SK-N-SH (cell line): ENCODE measurements around the gene IL37. TPM values are rescaled to one million over a fixed set of nuclear protein-coding genes. Genes with fewer than 3 reads are reported as not detected.

Experiments
- CTCF ChIA-PET: fragments of 300-600, 350-600 bp; formaldehyde crosslinking; extraction: SDS; loops from one replicate; lab custom pipeline; 2021; lab: Yijun Ruan, JAX
- POLR2A ChIA-PET: fragments of 350-600 bp; sonication (Branson Sonifier 250); formaldehyde crosslinking; extraction: SDS; loops from one replicate; lab custom pipeline; 2020; ENCODE audit warnings: antibody characterized with exemption, inconsistent platforms; lab: Yijun Ruan, JAX
- DNase-seq: peaks from one replicate; pipeline ENCODE4 v3.0.0; 2012
- H2AFZ ChIP-seq: fragments of 200-600 bp; sonication (generic); 2 replicates; pipeline ENCODE4 v1.8.1; 2016; ENCODE audit warnings: antibody characterized with exemption, mild to moderate bottlenecking, low read depth
- H3F3A ChIP-seq: fragments of 200-600 bp; sonication (generic); replicated peaks from 2 replicates; pipeline ENCODE3; 2016; ENCODE audit warnings: antibody characterized with exemption, mild to moderate bottlenecking; ENCODE audit not compliant: insufficient read depth
- H3K27ac ChIP-seq, 2 experiments: fragments of 200-500 bp in 1 of 2; fragments of 200-600 bp in 1 of 2; sonication (Bioruptor generic) in 1 of 2; sonication (generic), shearing (Covaris generic) in 1 of 2; 2 replicates each; pipeline versions ENCODE4 v1.5.1 to v1.6.1; 2014 to 2016; ENCODE audit warnings: low read depth in 2 of 2, inconsistent platforms in 1 of 2, low read length in 1 of 2, mild to moderate bottlenecking in 1 of 2, mixed read lengths in 1 of 2
- H3K27me3 ChIP-seq: fragments of 200-600 bp; sonication (generic), shearing (Covaris generic); 2 replicates; pipeline ENCODE4 v1.6.1; 2016; ENCODE audit warnings: mixed run types; ENCODE audit not compliant: insufficient read depth
- H3K36me3 ChIP-seq, 2 experiments: fragments of 200-500 bp in 1 of 2; fragments of 200-600 bp in 1 of 2; sonication (Bioruptor generic) in 1 of 2; sonication (generic) in 1 of 2; replicated peaks in 1 of 2; 2 replicates each; pipeline versions ENCODE3 to v1.5.1; 2014 to 2016; ENCODE audit warnings: low read length in 1 of 2, mild to moderate bottlenecking in 1 of 2; ENCODE audit not compliant: insufficient read depth in 2 of 2, control insufficient read depth in 1 of 2
- H3K4me1 ChIP-seq, 2 experiments: fragments of 200-500 bp in 1 of 2; fragments of 200-600 bp in 1 of 2; sonication (Bioruptor generic) in 1 of 2; sonication (generic), shearing (Covaris generic) in 1 of 2; 2 replicates each; pipeline versions ENCODE4 v1.5.1 to v1.6.1; 2014 to 2016; ENCODE audit warnings: low read depth in 1 of 2, low read length in 1 of 2, mixed run types in 1 of 2; ENCODE audit not compliant: insufficient read depth in 2 of 2, control insufficient read depth in 1 of 2
- H3K4me2 ChIP-seq: fragments of 200-600 bp; sonication (generic), shearing (Covaris generic); 2 replicates; pipeline ENCODE4 v1.6.1; 2017; ENCODE audit warnings: mixed run types
- H3K4me3 ChIP-seq, 2 experiments: fragments of 200-500 bp in 1 of 2; fragments of 200-600 bp in 1 of 2; sonication (Bioruptor generic) in 1 of 2; sonication (generic), shearing (Covaris generic) in 1 of 2; 2 replicates each; pipeline versions ENCODE4 v1.5.1 to v1.8.1; 2014 to 2016; ENCODE audit warnings: low read depth in 2 of 2, inconsistent platforms in 1 of 2, low read length in 1 of 2, mild to moderate bottlenecking in 1 of 2, mixed read lengths in 1 of 2, moderate library complexity in 1 of 2
- H3K79me2 ChIP-seq: fragments of 200-600 bp; sonication (generic); 2 replicates; pipeline ENCODE4 v1.8.1; 2017; ENCODE audit warnings: mild to moderate bottlenecking; ENCODE audit not compliant: insufficient read depth
- H3K9ac ChIP-seq: fragments of 200-600 bp; sonication (generic); 2 replicates; pipeline ENCODE4 v1.6.1; 2017; ENCODE audit warnings: mixed run types
- H3K9me2 ChIP-seq: fragments of 200-600 bp; sonication (generic); 2 replicates; pipeline ENCODE4 v1.6.1; 2017; ENCODE audit warnings: mixed run types
- H3K9me3 ChIP-seq: fragments of 200-600 bp; sonication (generic); 2 replicates; pipeline ENCODE4 v1.6.1; 2017; ENCODE audit warnings: mixed run types, mild to moderate bottlenecking, moderate library complexity
- H4K20me1 ChIP-seq: fragments of 200-600 bp; sonication (generic); 2 replicates; pipeline ENCODE4 v1.6.1; 2017; ENCODE audit warnings: mild to moderate bottlenecking, mixed run types; ENCODE audit not compliant: insufficient read depth
- ELF1 ChIP-seq: IDR thresholded peaks from 2 replicates; pipeline ENCODE4 v1.4.0; 2012
- FOSL2 ChIP-seq: IDR thresholded peaks from 2 replicates; pipeline ENCODE4 v1.4.0; 2012; ENCODE audit warnings: low read depth, mild to moderate bottlenecking, moderate library complexity, borderline replicate concordance
- FOXM1 ChIP-seq: IDR thresholded peaks from 2 replicates; pipeline ENCODE4 v1.4.0; 2012; ENCODE audit warnings: low read depth, mild to moderate bottlenecking
- MEF2A ChIP-seq: IDR thresholded peaks from 2 replicates; pipeline ENCODE4 v1.4.0; 2012; ENCODE audit warnings: low read depth, borderline replicate concordance
- NFIC ChIP-seq: IDR thresholded peaks from 2 replicates; pipeline ENCODE4 v1.4.0; 2012; ENCODE audit warnings: borderline replicate concordance
- POLR2AphosphoS5 ChIP-seq: IDR thresholded peaks from 2 replicates; pipeline ENCODE4 v1.6.1; 2012; ENCODE audit warnings: low read depth, low read length
- RCOR1 ChIP-seq: fragments of 150-350 bp; IDR thresholded peaks from 2 replicates; pipeline ENCODE4 v1.6.1; 2017; ENCODE audit warnings: antibody characterized with exemption, low read length
- SIN3A ChIP-seq: IDR thresholded peaks from 2 replicates; pipeline ENCODE4 v1.6.1; 2012; ENCODE audit warnings: low read depth, mild to moderate bottlenecking, low read length, moderate library complexity, borderline replicate concordance
- SMC3 ChIP-seq: IDR thresholded peaks from 2 replicates; pipeline ENCODE4 v1.6.1; 2012; ENCODE audit warnings: low read depth, low read length, improper control_type of control experiment
- TAF1 ChIP-seq: IDR thresholded peaks from 2 replicates; pipeline ENCODE4 v1.6.1; 2012; ENCODE audit warnings: low read depth, mild to moderate bottlenecking, low read length, moderate library complexity, borderline replicate concordance
- YY1 ChIP-seq: IDR thresholded peaks from 2 replicates; pipeline ENCODE4 v1.4.0; 2012; ENCODE audit warnings: low read depth, mild to moderate bottlenecking
- WGBS: methylation state at CpG from one replicate; pipeline ENCODE4 v1.1.6; 2017; ENCODE audit warnings: low lambda C conversion rate; 5-methylcytosine and 5-hydroxymethylcytosine counted together
- polyA plus RNA-seq, 3 experiments: library from polyadenylated mRNA; depleted of rRNA; stranded (reverse); fragments of >200 nt; gene quantifications; 2 replicates each; pipeline ENCODE4 v1.2.3, GENCODE V29; 2012

Gene IL37
- polyA plus RNA-seq, 1 of the 3 experiments (the other 2 are of a cell fraction): not detected

- Histone ChIP-seq H4K20me1 (no peaks in the 10 kb centered on the region), H3K79me2 (no peaks in the 10 kb centered on the region), H2AFZ (no peak overlapping the region), H3K27me3 (peaks cover 24% of the 10 kb centered on the region), H3K27ac (no peak overlapping the region), H3K4me2 (no peak overlapping the region), H3F3A (no peaks in the 10 kb centered on the region), H3K36me3 (no peaks in the 10 kb centered on the region), H3K9me2 (no peaks in the 10 kb centered on the region), H3K9ac (no peak overlapping the region), H3K4me1 (no peaks in the 10 kb centered on the region; a peak in 1 of 4 replicates), H3K9me3 (no peaks in the 10 kb centered on the region), H3K4me3 (no peak overlapping the region)
- no peak for TF ChIP-seq SIN3A
- no peak for TF ChIP-seq TAF1
- TF ChIP-seq ELF1: no peak
- no peak for TF ChIP-seq NFIC
- TF ChIP-seq SMC3: no peak
- TF ChIP-seq FOXM1: no peak
- no peak for TF ChIP-seq YY1
- TF ChIP-seq RCOR1: no peak
- no peak for TF ChIP-seq MEF2A
- no peak for TF ChIP-seq FOSL2
- TF ChIP-seq POLR2AphosphoS5: no peak
- WGBS: 29% methylated on average over 3 of the region's 3 CpGs
- POLR2A ChIA-PET: interaction anchor here (0.7 kb wide), 1 partner anchor 10 kb away, joined by 3 read pairs; no protein-coding TSS in a partner anchor
- CTCF ChIA-PET: interaction anchor here (1.1 to 5.3 kb wide), 4 partner anchors 12 to 213 kb away, joined by 4 to 46 read pairs (median 5); no protein-coding TSS in a partner anchor
- DNase-seq: no peak
Measured at GRCh38 chr2:112962308-112963175, 51.6 kb downstream of the IL37 start.

- Histone ChIP-seq H4K20me1 (no peaks in the 10 kb centered on the region), H3K36me3 (no peaks in the 10 kb centered on the region), H3K9ac (no peak overlapping the region), H3K9me2 (no peaks in the 10 kb centered on the region), H3K4me1 (no peaks in the 10 kb centered on the region)
- CTCF ChIA-PET: interaction anchor here (1.4 to 1.8 kb wide), 2 partner anchors 8 to 11 kb away, joined by 3 to 5 read pairs; no protein-coding TSS in a partner anchor
- WGBS: 16% methylated on average over 2 of the region's 2 CpGs
- TF ChIP-seq YY1 (no peak), FOXM1 (no peak)
- TF ChIP-seq, all 33 proteins: peak for 0
- Histone ChIP-seq H3K4me3 (no peak overlapping the region), H3K79me2 (no peaks in the 10 kb centered on the region), H3K27ac (no peak overlapping the region), H3K27me3 (peaks cover 9% of the 10 kb centered on the region), H2AFZ (no peak overlapping the region), H3F3A (no peaks in the 10 kb centered on the region), H3K4me2 (no peak overlapping the region), H3K9me3 (no peaks in the 10 kb centered on the region)
- DNase-seq: no peak
- POLR2A ChIA-PET: no interaction called here
Measured at GRCh38 chr2:112967023-112967422, 56.1 kb downstream of the IL37 start.

Other genes starting within 250 kb of the IL37 start
- gene NT5DC4, start 190.1 kb upstream of the IL37 start, polyA plus RNA-seq (2012; rRNA removed): not detected in 2 replicates
- gene CKAP2L, start 146.6 kb upstream of the IL37 start, polyA plus RNA-seq (2012; rRNA removed): 2.9 TPM in 2 replicates
- not detected in 2 replicates for gene IL1A, start 126.7 kb upstream of the IL37 start, polyA plus RNA-seq (2012; rRNA removed)
- 0.25 and 0.60 TPM in 2 replicates for gene IL1B, start 74.4 kb upstream of the IL37 start, polyA plus RNA-seq (2012; rRNA removed)
- gene IL36G, start 66.8 kb downstream of the IL37 start, polyA plus RNA-seq (2012; rRNA removed): not detected in 2 replicates
- gene IL36A, start 94.3 kb downstream of the IL37 start, polyA plus RNA-seq (2012; rRNA removed): not detected in 2 replicates
- gene IL36B, start 141.7 kb downstream of the IL37 start, polyA plus RNA-seq (2012; rRNA removed): not detected in 2 replicates
- gene IL36RN, start 148.0 kb downstream of the IL37 start, polyA plus RNA-seq (2012; rRNA removed): not detected in 2 replicates
- not detected in 2 replicates for gene IL1F10, start 156.8 kb downstream of the IL37 start, polyA plus RNA-seq (2012; rRNA removed)
- gene IL1RN, start 216.4 kb downstream of the IL37 start, polyA plus RNA-seq (2012; rRNA removed): not detected in 2 replicates